Esophagus muscularis mucosa (tissue), 4 donors: ENCODE results near the gene PCSK7.
"Not testable (repeated sequence)": the region's sequence is repeated elsewhere in the genome, so short reads cannot be mapped to it uniquely, and the experiment has no call there.

Source experiments
- CTCF ChIP-seq, 3 experiments: fragments of 200-600 bp in 2 of 3; fragments of 450-650 bp in 1 of 3; sonication (generic) in 2 of 3; IDR thresholded peaks; one replicate each; pipeline ENCODE4 v1.5.1; 2017 to 2019; ENCODE audit warnings: antibody characterized with exemption in 3 of 3, mild to moderate bottlenecking in 2 of 3, moderate library complexity in 1 of 3
- EP300 ChIP-seq: sonication (generic); formaldehyde crosslinking; IDR thresholded peaks from one replicate; pipeline ENCODE4 v1.6.1; 2017; ENCODE audit warnings: antibody characterized with exemption
- POLR2AphosphoS5 ChIP-seq, 2 donors: sonication (generic); formaldehyde crosslinking; IDR thresholded peaks; one replicate each; pipeline ENCODE4 v1.6.1; 2017; ENCODE audit warnings: antibody characterized with exemption in 2 of 2

GRCh38 chr11:117272175-117272574, 40.3 kb upstream of the PCSK7 start:
- TF ChIP-seq CTCF (IDR thresholded peaks at IDR 0.05); POLR2AphosphoS5 (IDR thresholded peaks at IDR 0.05); EP300: not testable (repeated sequence)
